ENCODE measurements around the gene GARRE1. TPM values are rescaled to one million over a fixed set of nuclear protein-coding genes. Genes with fewer than 3 reads are reported as not detected.

GARRE1 gene
- total and polyA plus RNA-seq, 2 experiments from 2014 or later: 16.0 to 20.0 TPM

DNA sequence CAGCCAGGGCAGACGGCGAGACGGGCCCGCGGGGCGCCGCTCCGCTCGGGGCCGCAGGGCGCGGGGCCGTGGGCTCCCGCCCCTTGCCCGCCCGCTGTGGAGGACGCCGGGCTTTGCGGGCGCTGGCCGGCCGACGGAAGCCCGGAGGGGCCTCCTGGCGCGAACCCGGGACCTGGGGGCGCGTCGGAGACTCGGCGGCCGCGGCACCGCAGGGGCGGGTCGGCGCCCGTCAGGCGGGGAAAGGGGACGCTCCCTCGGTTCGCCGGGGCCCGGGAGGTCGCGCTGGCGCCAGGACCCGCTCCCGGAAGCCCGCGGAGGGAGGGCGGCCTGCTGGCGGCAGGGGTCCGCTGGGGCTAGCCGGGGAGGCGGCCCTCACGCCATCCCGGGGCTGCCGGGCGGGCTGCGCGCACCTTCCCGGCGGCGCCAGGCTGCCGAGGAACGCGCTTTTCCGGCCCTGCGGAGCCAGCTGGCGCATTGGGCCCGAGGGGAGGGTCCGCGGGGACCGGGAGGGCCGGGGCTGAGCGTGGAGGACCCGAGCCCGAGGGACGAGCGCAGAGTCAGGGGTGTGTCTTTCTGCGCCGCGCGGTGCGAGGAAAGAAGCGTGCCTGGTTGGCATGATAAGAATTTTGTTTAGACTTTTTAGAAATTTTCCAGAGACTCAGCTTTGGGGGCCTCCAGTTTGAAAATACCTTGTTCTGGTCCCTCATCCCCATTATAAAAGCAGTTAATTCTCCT, 511 bp downstream of the GARRE1 start (continued):
- TF ChIP-seq, protein P1, sequence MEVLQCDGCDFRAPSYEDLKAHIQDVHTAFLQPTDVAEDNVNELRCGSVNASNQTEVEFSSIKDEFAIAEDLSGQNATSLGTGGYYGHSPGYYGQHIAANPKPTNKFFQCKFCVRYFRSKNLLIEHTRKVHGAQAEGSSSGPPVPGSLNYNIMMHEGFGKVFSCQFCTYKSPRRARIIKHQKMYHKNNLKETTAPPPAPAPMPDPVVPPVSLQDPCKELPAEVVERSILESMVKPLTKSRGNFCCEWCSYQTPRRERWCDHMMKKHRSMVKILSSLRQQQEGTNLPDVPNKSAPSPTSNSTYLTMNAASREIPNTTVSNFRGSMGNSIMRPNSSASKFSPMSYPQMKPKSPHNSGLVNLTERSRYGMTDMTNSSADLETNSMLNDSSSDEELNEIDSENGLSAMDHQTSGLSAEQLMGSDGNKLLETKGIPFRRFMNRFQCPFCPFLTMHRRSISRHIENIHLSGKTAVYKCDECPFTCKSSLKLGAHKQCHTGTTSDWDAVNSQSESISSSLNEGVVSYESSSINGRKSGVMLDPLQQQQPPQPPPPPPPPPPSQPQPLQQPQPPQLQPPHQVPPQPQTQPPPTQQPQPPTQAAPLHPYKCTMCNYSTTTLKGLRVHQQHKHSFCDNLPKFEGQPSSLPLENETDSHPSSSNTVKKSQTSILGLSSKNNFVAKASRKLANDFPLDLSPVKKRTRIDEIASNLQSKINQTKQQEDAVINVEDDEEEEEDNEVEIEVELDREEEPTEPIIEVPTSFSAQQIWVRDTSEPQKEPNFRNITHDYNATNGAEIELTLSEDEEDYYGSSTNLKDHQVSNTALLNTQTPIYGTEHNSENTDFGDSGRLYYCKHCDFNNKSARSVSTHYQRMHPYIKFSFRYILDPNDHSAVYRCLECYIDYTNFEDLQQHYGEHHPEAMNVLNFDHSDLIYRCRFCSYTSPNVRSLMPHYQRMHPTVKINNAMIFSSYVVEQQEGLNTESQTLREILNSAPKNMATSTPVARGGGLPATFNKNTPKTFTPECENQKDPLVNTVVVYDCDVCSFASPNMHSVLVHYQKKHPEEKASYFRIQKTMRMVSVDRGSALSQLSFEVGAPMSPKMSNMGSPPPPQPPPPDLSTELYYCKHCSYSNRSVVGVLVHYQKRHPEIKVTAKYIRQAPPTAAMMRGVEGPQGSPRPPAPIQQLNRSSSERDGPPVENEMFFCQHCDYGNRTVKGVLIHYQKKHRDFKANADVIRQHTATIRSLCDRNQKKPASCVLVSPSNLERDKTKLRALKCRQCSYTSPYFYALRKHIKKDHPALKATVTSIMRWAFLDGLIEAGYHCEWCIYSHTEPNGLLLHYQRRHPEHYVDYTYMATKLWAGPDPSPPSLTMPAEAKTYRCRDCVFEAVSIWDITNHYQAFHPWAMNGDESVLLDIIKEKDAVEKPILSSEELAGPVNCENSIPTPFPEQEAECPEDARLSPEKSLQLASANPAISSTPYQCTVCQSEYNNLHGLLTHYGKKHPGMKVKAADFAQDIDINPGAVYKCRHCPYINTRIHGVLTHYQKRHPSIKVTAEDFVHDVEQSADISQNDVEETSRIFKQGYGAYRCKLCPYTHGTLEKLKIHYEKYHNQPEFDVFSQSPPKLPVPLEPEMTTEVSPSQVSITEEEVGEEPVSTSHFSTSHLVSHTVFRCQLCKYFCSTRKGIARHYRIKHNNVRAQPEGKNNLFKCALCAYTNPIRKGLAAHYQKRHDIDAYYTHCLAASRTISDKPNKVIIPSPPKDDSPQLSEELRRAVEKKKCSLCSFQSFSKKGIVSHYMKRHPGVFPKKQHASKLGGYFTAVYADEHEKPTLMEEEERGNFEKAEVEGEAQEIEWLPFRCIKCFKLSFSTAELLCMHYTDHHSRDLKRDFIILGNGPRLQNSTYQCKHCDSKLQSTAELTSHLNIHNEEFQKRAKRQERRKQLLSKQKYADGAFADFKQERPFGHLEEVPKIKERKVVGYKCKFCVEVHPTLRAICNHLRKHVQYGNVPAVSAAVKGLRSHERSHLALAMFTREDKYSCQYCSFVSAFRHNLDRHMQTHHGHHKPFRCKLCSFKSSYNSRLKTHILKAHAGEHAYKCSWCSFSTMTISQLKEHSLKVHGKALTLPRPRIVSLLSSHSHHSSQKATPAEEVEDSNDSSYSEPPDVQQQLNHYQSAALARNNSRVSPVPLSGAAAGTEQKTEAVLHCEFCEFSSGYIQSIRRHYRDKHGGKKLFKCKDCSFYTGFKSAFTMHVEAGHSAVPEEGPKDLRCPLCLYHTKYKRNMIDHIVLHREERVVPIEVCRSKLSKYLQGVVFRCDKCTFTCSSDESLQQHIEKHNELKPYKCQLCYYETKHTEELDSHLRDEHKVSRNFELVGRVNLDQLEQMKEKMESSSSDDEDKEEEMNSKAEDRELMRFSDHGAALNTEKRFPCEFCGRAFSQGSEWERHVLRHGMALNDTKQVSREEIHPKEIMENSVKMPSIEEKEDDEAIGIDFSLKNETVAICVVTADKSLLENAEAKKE (CRISPR knock-in tag; IDR thresholded peaks at IDR 0.05): no peak
- TF ChIP-seq, protein P2, sequence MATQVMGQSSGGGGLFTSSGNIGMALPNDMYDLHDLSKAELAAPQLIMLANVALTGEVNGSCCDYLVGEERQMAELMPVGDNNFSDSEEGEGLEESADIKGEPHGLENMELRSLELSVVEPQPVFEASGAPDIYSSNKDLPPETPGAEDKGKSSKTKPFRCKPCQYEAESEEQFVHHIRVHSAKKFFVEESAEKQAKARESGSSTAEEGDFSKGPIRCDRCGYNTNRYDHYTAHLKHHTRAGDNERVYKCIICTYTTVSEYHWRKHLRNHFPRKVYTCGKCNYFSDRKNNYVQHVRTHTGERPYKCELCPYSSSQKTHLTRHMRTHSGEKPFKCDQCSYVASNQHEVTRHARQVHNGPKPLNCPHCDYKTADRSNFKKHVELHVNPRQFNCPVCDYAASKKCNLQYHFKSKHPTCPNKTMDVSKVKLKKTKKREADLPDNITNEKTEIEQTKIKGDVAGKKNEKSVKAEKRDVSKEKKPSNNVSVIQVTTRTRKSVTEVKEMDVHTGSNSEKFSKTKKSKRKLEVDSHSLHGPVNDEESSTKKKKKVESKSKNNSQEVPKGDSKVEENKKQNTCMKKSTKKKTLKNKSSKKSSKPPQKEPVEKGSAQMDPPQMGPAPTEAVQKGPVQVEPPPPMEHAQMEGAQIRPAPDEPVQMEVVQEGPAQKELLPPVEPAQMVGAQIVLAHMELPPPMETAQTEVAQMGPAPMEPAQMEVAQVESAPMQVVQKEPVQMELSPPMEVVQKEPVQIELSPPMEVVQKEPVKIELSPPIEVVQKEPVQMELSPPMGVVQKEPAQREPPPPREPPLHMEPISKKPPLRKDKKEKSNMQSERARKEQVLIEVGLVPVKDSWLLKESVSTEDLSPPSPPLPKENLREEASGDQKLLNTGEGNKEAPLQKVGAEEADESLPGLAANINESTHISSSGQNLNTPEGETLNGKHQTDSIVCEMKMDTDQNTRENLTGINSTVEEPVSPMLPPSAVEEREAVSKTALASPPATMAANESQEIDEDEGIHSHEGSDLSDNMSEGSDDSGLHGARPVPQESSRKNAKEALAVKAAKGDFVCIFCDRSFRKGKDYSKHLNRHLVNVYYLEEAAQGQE (IDR thresholded peaks at IDR 0.05; ENCODE audit: unreplicated experiment): no peak
- no peak; the same call in 1 of the 2 replicates for TF ChIP-seq POLR2AphosphoS5 (IDR thresholded peaks at IDR 0.05; ENCODE audit: low read depth)
- no peak for TF ChIP-seq EZH2 (IDR thresholded peaks at IDR 0.05; ENCODE audit: low read depth, unreplicated experiment)

All from GM23338 (cell line).